Measurements from ENCODE around the gene DPP10.
A peak's percentile ranks its signal among the peaks of the same experiment; 100 is the strongest.

The DPP10 gene

GRCh38 chr2:115848192-115848591, 1405.8 kb downstream of the DPP10 start:
- TF ChIP-seq ZFX (IDR thresholded peaks at IDR 0.05; ENCODE audit: borderline replicate concordance) (no peak), CTCF (IDR thresholded peaks at IDR 0.05) (no peak)
- no peak overlapping the region for H3K27ac ChIP-seq

- no peak for TF ChIP-seq ZFX (IDR thresholded peaks at IDR 0.05; ENCODE audit: borderline replicate concordance)
- H3K27ac ChIP-seq: no peak overlapping the region
These were observed 1424.6 kb downstream of the DPP10 start for GRCh38 chr2:115867024-115867423.

GRCh38 chr2:115874427-115874826, 1432.0 kb downstream of the DPP10 start:
- TF ChIP-seq ZFX (IDR thresholded peaks at IDR 0.05; ENCODE audit: borderline replicate concordance) (no peak), CTCF (IDR thresholded peaks at IDR 0.05) (no peak)
- H3K27ac ChIP-seq: no peak overlapping the region

- no peak overlapping the region for H3K27ac ChIP-seq
- no peak for TF ChIP-seq ZFX (IDR thresholded peaks at IDR 0.05; ENCODE audit: borderline replicate concordance)
- peak; percentile 14 for TF ChIP-seq CTCF (IDR thresholded peaks at IDR 0.05)
These were observed 1438.1 kb downstream of the DPP10 start for GRCh38 chr2:115880558-115880957.

GRCh38 chr2:115887209-115887776, 1444.9 kb downstream of the DPP10 start:
- TF ChIP-seq ZFX (IDR thresholded peaks at IDR 0.05; ENCODE audit: borderline replicate concordance): no peak
- no peak for TF ChIP-seq CTCF (IDR thresholded peaks at IDR 0.05)
- no peak overlapping the region for H3K27ac ChIP-seq

Measured in 22Rv1 (cell line).